ENCODE data around the gene OR52B4. TPM values are rescaled to one million over a fixed set of nuclear protein-coding genes. Genes with fewer than 3 reads are reported as not detected.
"Not testable (repeated sequence)": the region's sequence is repeated elsewhere in the genome, so short reads cannot be mapped to it uniquely, and the experiment has no call there.

Gene OR52B4
- total RNA-seq, 1 donor from 2014 or later, result not detected

- H3K36me3 Mint-ChIP-seq (ENCODE audit: low read depth), result peaks cover 56% of the 10 kb centered on the region
- DNase-seq (ENCODE audit: low spot score), result no peak
- H3K27me3 Mint-ChIP-seq (ENCODE audit: low read depth), result no peaks in the 10 kb centered on the region
- no peak for TF ChIP-seq CTCF (IDR thresholded peaks at IDR 0.05)
- no peak overlapping the region for H3K27ac Mint-ChIP-seq (ENCODE audit: unreplicated experiment)
- H3K4me3 Mint-ChIP-seq (ENCODE audit: unreplicated experiment), result no peak overlapping the region
- H3K4me1 Mint-ChIP-seq (ENCODE audit: low read depth), result peaks cover 8% of the 10 kb centered on the region
- H3K9me3 Mint-ChIP-seq (ENCODE audit: low read depth), result peaks cover 8% of the 10 kb centered on the region
These were observed 20.0 kb upstream of the OR52B4 start for GRCh38 chr11:4388221-4388620.

GRCh38 chr11:4385978-4386740 is 18.0 kb upstream of the OR52B4 start:
- H3K4me1 Mint-ChIP-seq (ENCODE audit: low read depth), result no peaks in the 10 kb centered on the region
- H3K4me3 Mint-ChIP-seq (ENCODE audit: unreplicated experiment), result no peak overlapping the region
- peaks cover 11% of the 10 kb centered on the region for H3K9me3 Mint-ChIP-seq (ENCODE audit: low read depth)
- no peak for DNase-seq (ENCODE audit: low spot score)
- no peak for TF ChIP-seq CTCF (IDR thresholded peaks at IDR 0.05)
- no peak overlapping the region for H3K27ac Mint-ChIP-seq (ENCODE audit: unreplicated experiment)
- H3K27me3 Mint-ChIP-seq (ENCODE audit: low read depth), result no peaks in the 10 kb centered on the region
- H3K36me3 Mint-ChIP-seq (ENCODE audit: low read depth), result peaks cover 57% of the 10 kb centered on the region

- Mint-ChIP-seq H3K4me1 (ENCODE audit: low read depth) (no peaks in the 10 kb centered on the region), H3K4me3 (ENCODE audit: unreplicated experiment) (no peak overlapping the region), H3K27ac (ENCODE audit: unreplicated experiment) (no peak overlapping the region), H3K36me3 (ENCODE audit: low read depth) (peaks cover 28% of the 10 kb centered on the region), H3K9me3 (ENCODE audit: low read depth) (peaks cover 3% of the 10 kb centered on the region), H3K27me3 (ENCODE audit: low read depth) (no peaks in the 10 kb centered on the region)
- no peak for DNase-seq (ENCODE audit: low spot score)
- no peak for TF ChIP-seq CTCF (IDR thresholded peaks at IDR 0.05)
These were observed 13.7 kb upstream of the OR52B4 start for GRCh38 chr11:4381901-4382300.

- Mint-ChIP-seq H3K4me3 (ENCODE audit: unreplicated experiment) (no peak overlapping the region), H3K27ac (ENCODE audit: unreplicated experiment) (no peak overlapping the region), H3K9me3 (ENCODE audit: low read depth) (no peaks in the 10 kb centered on the region), H3K27me3 (ENCODE audit: low read depth) (peaks cover 2% of the 10 kb centered on the region), H3K4me1 (ENCODE audit: low read depth) (no peaks in the 10 kb centered on the region), H3K36me3 (ENCODE audit: low read depth) (no peaks in the 10 kb centered on the region)
- no peak for TF ChIP-seq CTCF (IDR thresholded peaks at IDR 0.05)
- no peak for DNase-seq (ENCODE audit: low spot score)
These were observed 7.4 kb upstream of the OR52B4 start for GRCh38 chr11:4375431-4376140.

- TF ChIP-seq CTCF (IDR thresholded peaks at IDR 0.05), result no peak
- no peaks in the 10 kb centered on the region for H3K4me1 Mint-ChIP-seq (ENCODE audit: low read depth)
These were observed 2.0 kb upstream of the OR52B4 start for GRCh38 chr11:4370166-4370565.

GRCh38 chr11:4348142-4348541 is 20.0 kb downstream of the OR52B4 start:
- not testable (repeated sequence) for DNase-seq (ENCODE audit: low spot score); H3K27ac Mint-ChIP-seq (ENCODE audit: unreplicated experiment); H3K9me3 Mint-ChIP-seq (ENCODE audit: low read depth); H3K4me1 Mint-ChIP-seq (ENCODE audit: low read depth); H3K27me3 Mint-ChIP-seq (ENCODE audit: low read depth); H3K4me3 Mint-ChIP-seq (ENCODE audit: unreplicated experiment); H3K36me3 Mint-ChIP-seq (ENCODE audit: low read depth)

More at GRCh38 chr11:4370166-4370565, 2.0 kb upstream of the OR52B4 start:
- Mint-ChIP-seq H3K9me3 (ENCODE audit: low read depth) (peaks cover 3% of the 10 kb centered on the region), H3K27me3 (ENCODE audit: low read depth) (peaks cover 7% of the 10 kb centered on the region), H3K27ac (ENCODE audit: unreplicated experiment) (no peak overlapping the region), H3K4me3 (ENCODE audit: unreplicated experiment) (no peak overlapping the region), H3K36me3 (ENCODE audit: low read depth) (no peaks in the 10 kb centered on the region)
- no peak for DNase-seq (ENCODE audit: low spot score)

- H3K36me3 Mint-ChIP-seq (ENCODE audit: low read depth); DNase-seq (ENCODE audit: low spot score); H3K27ac Mint-ChIP-seq (ENCODE audit: unreplicated experiment); H3K9me3 Mint-ChIP-seq (ENCODE audit: low read depth); H3K27me3 Mint-ChIP-seq (ENCODE audit: low read depth); H3K4me1 Mint-ChIP-seq (ENCODE audit: low read depth); H3K4me3 Mint-ChIP-seq (ENCODE audit: unreplicated experiment): not testable (repeated sequence)
These were observed 22.8 kb downstream of the OR52B4 start for GRCh38 chr11:4345366-4345765.

GRCh38 chr11:4334356-4334755 is 33.8 kb downstream of the OR52B4 start:
- not testable (repeated sequence) for H3K4me1 Mint-ChIP-seq (ENCODE audit: low read depth); DNase-seq (ENCODE audit: low spot score); H3K27ac Mint-ChIP-seq (ENCODE audit: unreplicated experiment); H3K27me3 Mint-ChIP-seq (ENCODE audit: low read depth); H3K36me3 Mint-ChIP-seq (ENCODE audit: low read depth); H3K4me3 Mint-ChIP-seq (ENCODE audit: unreplicated experiment); H3K9me3 Mint-ChIP-seq (ENCODE audit: low read depth)

Data from chondrocyte (in vitro differentiated cells).